ENCODE results near the gene VWA3A.

DNA sequence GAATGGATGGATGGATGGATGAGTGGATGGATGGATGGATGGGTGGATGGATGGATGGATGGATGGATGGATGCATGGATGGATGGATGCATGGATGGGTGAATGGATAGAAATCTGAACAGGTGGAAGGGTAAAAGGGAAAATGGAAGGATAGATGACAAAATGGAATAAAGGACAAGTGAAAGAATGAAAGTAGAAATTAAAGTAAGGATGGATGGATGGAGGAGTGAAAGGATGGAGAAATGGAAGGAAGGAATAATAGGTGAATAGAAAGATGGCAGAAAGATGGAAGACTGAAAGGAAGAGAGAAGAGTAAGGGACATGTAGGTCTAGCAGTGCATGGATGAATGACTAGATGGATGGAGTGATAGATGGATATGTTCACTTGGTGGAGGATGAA, 29.9 kb downstream of the VWA3A start:
- TF ChIP-seq, protein P1, sequence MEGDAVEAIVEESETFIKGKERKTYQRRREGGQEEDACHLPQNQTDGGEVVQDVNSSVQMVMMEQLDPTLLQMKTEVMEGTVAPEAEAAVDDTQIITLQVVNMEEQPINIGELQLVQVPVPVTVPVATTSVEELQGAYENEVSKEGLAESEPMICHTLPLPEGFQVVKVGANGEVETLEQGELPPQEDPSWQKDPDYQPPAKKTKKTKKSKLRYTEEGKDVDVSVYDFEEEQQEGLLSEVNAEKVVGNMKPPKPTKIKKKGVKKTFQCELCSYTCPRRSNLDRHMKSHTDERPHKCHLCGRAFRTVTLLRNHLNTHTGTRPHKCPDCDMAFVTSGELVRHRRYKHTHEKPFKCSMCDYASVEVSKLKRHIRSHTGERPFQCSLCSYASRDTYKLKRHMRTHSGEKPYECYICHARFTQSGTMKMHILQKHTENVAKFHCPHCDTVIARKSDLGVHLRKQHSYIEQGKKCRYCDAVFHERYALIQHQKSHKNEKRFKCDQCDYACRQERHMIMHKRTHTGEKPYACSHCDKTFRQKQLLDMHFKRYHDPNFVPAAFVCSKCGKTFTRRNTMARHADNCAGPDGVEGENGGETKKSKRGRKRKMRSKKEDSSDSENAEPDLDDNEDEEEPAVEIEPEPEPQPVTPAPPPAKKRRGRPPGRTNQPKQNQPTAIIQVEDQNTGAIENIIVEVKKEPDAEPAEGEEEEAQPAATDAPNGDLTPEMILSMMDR (IDR thresholded peaks at IDR 0.05), result no peak
- TF ChIP-seq POLR2A (IDR thresholded peaks at IDR 0.05), result no peak

Data from body of pancreas (tissue), 4 donors.